Mesendoderm (in vitro differentiated cells): Measurements from ENCODE around the gene ATP8A2.
A peak's percentile ranks its signal among the peaks of the same experiment; 100 is the strongest.

Experiments
- DNase-seq: peaks from one replicate; pipeline ENCODE4 v3.0.0; 2013
- H2AK5ac ChIP-seq: 2 replicates; pipeline ENCODE4 v1.6.1; 2013; ENCODE audit warnings: low read length, inconsistent platforms
- H2BK120ac ChIP-seq: 2 replicates; pipeline ENCODE4 v1.6.1; 2013; ENCODE audit warnings: low read depth, mild to moderate bottlenecking, low read length, moderate library complexity, mixed read lengths
- H2BK15ac ChIP-seq: replicated peaks from 2 replicates; pipeline ENCODE4 v1.6.1; 2013; ENCODE audit warnings: low read depth, mild to moderate bottlenecking, moderate library complexity
- H2BK5ac ChIP-seq: 2 replicates; pipeline ENCODE4 v1.6.1; 2013; ENCODE audit warnings: low read length, inconsistent platforms
- H3K18ac ChIP-seq: 2 replicates; pipeline ENCODE4 v1.6.1; 2013; ENCODE audit warnings: mild to moderate bottlenecking, low read length, mixed read lengths
- H3K23ac ChIP-seq: one replicate; pipeline ENCODE4 v1.6.1; 2013; ENCODE audit warnings: low read length
- H3K27ac ChIP-seq: 2 replicates; pipeline ENCODE4 v1.5.1; 2013; ENCODE audit warnings: low read depth, mild to moderate bottlenecking, inconsistent platforms, low read length, moderate library complexity
- H3K27me3 ChIP-seq: 2 replicates; pipeline ENCODE4 v1.6.1; 2013; ENCODE audit warnings: low read length, control low read depth, mild to moderate bottlenecking, inconsistent platforms; ENCODE audit not compliant: insufficient read depth, poor library complexity
- H3K36me3 ChIP-seq: 2 replicates; pipeline ENCODE4 v1.6.1; 2013; ENCODE audit warnings: low read length, inconsistent platforms; ENCODE audit not compliant: control insufficient read depth, insufficient read depth
- H3K4ac ChIP-seq: one replicate; pipeline ENCODE4 v1.6.1; 2013; ENCODE audit warnings: low read depth, mild to moderate bottlenecking, low read length, moderate library complexity
- H3K4me1 ChIP-seq: 2 replicates; pipeline ENCODE4 v1.6.1; 2013; ENCODE audit warnings: low read depth, low read length, inconsistent platforms; ENCODE audit not compliant: control insufficient read depth
- H3K4me2 ChIP-seq: 2 replicates; pipeline ENCODE4 v1.6.1; 2013; ENCODE audit warnings: low read length
- H3K4me3 ChIP-seq: 2 replicates; pipeline ENCODE4 v1.5.1; 2013; ENCODE audit warnings: mild to moderate bottlenecking, low read length
- H3K56ac ChIP-seq: one replicate; pipeline ENCODE4 v1.6.1; 2013; ENCODE audit warnings: low read length
- H3K79me1 ChIP-seq: 2 replicates; pipeline ENCODE4 v1.6.1; 2013; ENCODE audit warnings: low read length, inconsistent platforms
- H3K79me2 ChIP-seq: 2 replicates; pipeline ENCODE4 v1.6.1; 2013; ENCODE audit warnings: mild to moderate bottlenecking, low read length; ENCODE audit not compliant: control insufficient read depth, insufficient read depth
- H3K9ac ChIP-seq: 2 replicates; pipeline ENCODE4 v1.6.1; 2013; ENCODE audit warnings: low read length, inconsistent platforms
- H4K5ac ChIP-seq: one replicate; pipeline ENCODE4 v1.6.1; 2013; ENCODE audit warnings: low read length
- H4K8ac ChIP-seq: one replicate; pipeline ENCODE4 v1.6.1; 2013; ENCODE audit warnings: low read depth, mild to moderate bottlenecking, control low read depth, low read length, moderate library complexity
- WGBS: extraction: QIAGEN DNeasy Blood & Tissue Kit; methylation state at CpG from one replicate; pipeline ENCODE4 v1.1.7; 2013; ENCODE audit warnings: low lambda C conversion rate, missing lambda C conversion rate; ENCODE audit not compliant: insufficient coverage; ENCODE audit errors: extremely low coverage; 5-methylcytosine and 5-hydroxymethylcytosine counted together

ATP8A2 gene

GRCh38 chr13:26052337-26052736, 680.6 kb downstream of the ATP8A2 start:
- Histone ChIP-seq H3K4me1 (peaks cover 2% of the 10 kb centered on the region), H2BK15ac (no peak overlapping the region), H2BK120ac (no peak overlapping the region), H4K5ac (no peak overlapping the region), H3K4me2 (peak overlapping the region; percentile 66), H3K36me3 (no peaks in the 10 kb centered on the region), H3K4ac (no peak overlapping the region), H3K56ac (peak overlapping the region; percentile 76), H3K18ac (no peak overlapping the region), H2BK5ac (no peak overlapping the region), H3K27me3 (peaks cover 14% of the 10 kb centered on the region), H4K8ac (no peak overlapping the region), H3K27ac (no peak overlapping the region), H3K79me1 (no peaks in the 10 kb centered on the region), H2AK5ac (no peak overlapping the region), H3K79me2 (no peaks in the 10 kb centered on the region), H3K9ac (peak overlapping the region; percentile 54), H3K4me3 (peak overlapping the region; percentile 3), H3K23ac (no peak overlapping the region)
- peak; percentile 39 for DNase-seq
- WGBS, result no CpG with 5 or more reads among the region's 10 CpGs

- H3K23ac ChIP-seq, result no peak overlapping the region
- H4K5ac ChIP-seq, result no peak overlapping the region
- no peaks in the 10 kb centered on the region for H3K36me3 ChIP-seq
- no peak overlapping the region for H4K8ac ChIP-seq
- no peak overlapping the region for H3K4me2 ChIP-seq
- no peaks in the 10 kb centered on the region for H3K79me2 ChIP-seq
- DNase-seq, result no peak
- H3K56ac ChIP-seq, result no peak overlapping the region
- no peak overlapping the region for H3K4ac ChIP-seq
- no peak overlapping the region for H2BK120ac ChIP-seq
- H3K27ac ChIP-seq, result no peak overlapping the region
- no peak overlapping the region for H2BK5ac ChIP-seq
- peaks cover 14% of the 10 kb centered on the region for H3K27me3 ChIP-seq
- WGBS, result no CpG with 5 or more reads among the region's 6 CpGs
- no peak overlapping the region for H2BK15ac ChIP-seq
- peaks cover 2% of the 10 kb centered on the region for H3K4me1 ChIP-seq
- no peak overlapping the region for H2AK5ac ChIP-seq
- no peak overlapping the region for H3K4me3 ChIP-seq
- H3K79me1 ChIP-seq, result no peaks in the 10 kb centered on the region
- H3K9ac ChIP-seq, result no peak overlapping the region
- H3K18ac ChIP-seq, result no peak overlapping the region
Measured at GRCh38 chr13:26053418-26053980, 681.7 kb downstream of the ATP8A2 start.

- no peak overlapping the region for H3K56ac ChIP-seq
- no peaks in the 10 kb centered on the region for H3K79me1 ChIP-seq
- H2BK5ac ChIP-seq, result no peak overlapping the region
- H3K4me2 ChIP-seq, result no peak overlapping the region
- H3K9ac ChIP-seq, result no peak overlapping the region
- H3K4me1 ChIP-seq, result peaks cover 2% of the 10 kb centered on the region
- H3K18ac ChIP-seq, result no peak overlapping the region
- H2AK5ac ChIP-seq, result no peak overlapping the region
- no peak overlapping the region for H3K4me3 ChIP-seq
- no peak for DNase-seq
- no peak overlapping the region for H3K23ac ChIP-seq
- H2BK120ac ChIP-seq, result no peak overlapping the region
- H3K27ac ChIP-seq, result no peak overlapping the region
- H3K27me3 ChIP-seq, result peaks cover 10% of the 10 kb centered on the region
- no peak overlapping the region for H4K5ac ChIP-seq
- H2BK15ac ChIP-seq, result no peak overlapping the region
- no peak overlapping the region for H4K8ac ChIP-seq
- no peaks in the 10 kb centered on the region for H3K79me2 ChIP-seq
- H3K36me3 ChIP-seq, result no peaks in the 10 kb centered on the region
- no peak overlapping the region for H3K4ac ChIP-seq
Measured at GRCh38 chr13:26054896-26055295, 683.1 kb downstream of the ATP8A2 start.

- H2BK120ac ChIP-seq, result no peak overlapping the region
Measured at GRCh38 chr13:26058704-26059103, 686.9 kb downstream of the ATP8A2 start.

GRCh38 chr13:26060357-26060756, 688.6 kb downstream of the ATP8A2 start:
- Histone ChIP-seq H3K4me3 (no peak overlapping the region), H4K8ac (no peak overlapping the region), H3K23ac (no peak overlapping the region), H3K9ac (no peak overlapping the region), H3K79me2 (no peaks in the 10 kb centered on the region), H2BK5ac (no peak overlapping the region), H3K27ac (no peak overlapping the region), H2BK120ac (no peak overlapping the region), H2AK5ac (no peak overlapping the region), H3K4me1 (no peaks in the 10 kb centered on the region), H3K79me1 (no peaks in the 10 kb centered on the region), H4K5ac (no peak overlapping the region), H3K4ac (no peak overlapping the region), H3K36me3 (no peaks in the 10 kb centered on the region), H3K4me2 (no peak overlapping the region), H3K56ac (no peak overlapping the region), H3K27me3 (no peaks in the 10 kb centered on the region), H2BK15ac (no peak overlapping the region), H3K18ac (no peak overlapping the region)
- no CpG with 5 or more reads among the region's 4 CpGs for WGBS
- no peak for DNase-seq

More at GRCh38 chr13:26058704-26059103, 686.9 kb downstream of the ATP8A2 start:
- Histone ChIP-seq H3K4me1 (no peaks in the 10 kb centered on the region), H2BK5ac (no peak overlapping the region), H2BK15ac (no peak overlapping the region), H3K79me1 (no peaks in the 10 kb centered on the region), H3K56ac (no peak overlapping the region), H3K27ac (no peak overlapping the region), H3K79me2 (no peaks in the 10 kb centered on the region), H4K8ac (no peak overlapping the region), H2AK5ac (no peak overlapping the region), H4K5ac (no peak overlapping the region), H3K23ac (no peak overlapping the region), H3K18ac (no peak overlapping the region), H3K4me3 (no peak overlapping the region), H3K4me2 (no peak overlapping the region), H3K9ac (no peak overlapping the region), H3K27me3 (no peaks in the 10 kb centered on the region), H3K4ac (no peak overlapping the region), H3K36me3 (no peaks in the 10 kb centered on the region)
- no CpG with 5 or more reads among the region's 6 CpGs for WGBS
- DNase-seq, result no peak

GRCh38 chr13:26061256-26061655, 689.5 kb downstream of the ATP8A2 start:
- Histone ChIP-seq H3K56ac (no peak overlapping the region), H2BK15ac (no peak overlapping the region), H3K27ac (no peak overlapping the region), H4K5ac (no peak overlapping the region), H2AK5ac (no peak overlapping the region), H3K9ac (no peak overlapping the region), H2BK120ac (no peak overlapping the region), H2BK5ac (no peak overlapping the region), H3K79me2 (no peaks in the 10 kb centered on the region), H3K4me1 (no peaks in the 10 kb centered on the region), H3K27me3 (no peaks in the 10 kb centered on the region), H3K4ac (no peak overlapping the region), H3K4me2 (no peak overlapping the region), H3K18ac (no peak overlapping the region), H4K8ac (no peak overlapping the region), H3K4me3 (no peak overlapping the region), H3K23ac (no peak overlapping the region), H3K36me3 (no peaks in the 10 kb centered on the region), H3K79me1 (no peaks in the 10 kb centered on the region)
- WGBS, result no CpG with 5 or more reads among the region's 5 CpGs
- no peak for DNase-seq
